ENCODE results near the gene GIT2.

Gene GIT2

GRCh38 chr12:109958374-109958773 is 37.8 kb downstream of the GIT2 start:
- Histone ChIP-seq H3K36me3 (ENCODE audit: control insufficient read depth, insufficient read depth, low read length) (peaks cover 30% of the 10 kb centered on the region), H3K9ac (ENCODE audit: low read length) (no peak overlapping the region), H3K4me3 (ENCODE audit: low read depth, low read length) (no peak overlapping the region), H3K27me3 (ENCODE audit: control insufficient read depth, insufficient read depth, low read length) (no peaks in the 10 kb centered on the region), H3K9me3 (ENCODE audit: control insufficient read depth, insufficient read depth, low read depth, low read length) (no peaks in the 10 kb centered on the region), H3K27ac (ENCODE audit: low read depth, low read length) (no peak overlapping the region), H3K4me1 (ENCODE audit: control insufficient read depth, insufficient read depth, low read length) (no peaks in the 10 kb centered on the region)

GRCh38 chr12:109953656-109954055 is 42.5 kb downstream of the GIT2 start:
- Histone ChIP-seq H3K4me3 (ENCODE audit: low read depth, low read length) (no peak overlapping the region), H3K27ac (ENCODE audit: low read depth, low read length) (no peak overlapping the region), H3K27me3 (ENCODE audit: control insufficient read depth, insufficient read depth, low read length) (no peaks in the 10 kb centered on the region), H3K36me3 (ENCODE audit: control insufficient read depth, insufficient read depth, low read length) (peaks cover 51% of the 10 kb centered on the region), H3K9ac (ENCODE audit: low read length) (no peak overlapping the region), H3K4me1 (ENCODE audit: control insufficient read depth, insufficient read depth, low read length) (peaks cover 6% of the 10 kb centered on the region; the same call in 1 of the 2 replicates), H3K9me3 (ENCODE audit: control insufficient read depth, insufficient read depth, low read depth, low read length) (no peaks in the 10 kb centered on the region)

GRCh38 chr12:109952873-109953272 is 43.3 kb downstream of the GIT2 start:
- Histone ChIP-seq H3K9ac (ENCODE audit: low read length) (no peak overlapping the region), H3K36me3 (ENCODE audit: control insufficient read depth, insufficient read depth, low read length) (peaks cover 55% of the 10 kb centered on the region)

GRCh38 chr12:109952160-109952858 is 43.9 kb downstream of the GIT2 start:
- Histone ChIP-seq H3K27ac (ENCODE audit: low read depth, low read length) (no peak overlapping the region), H3K4me3 (ENCODE audit: low read depth, low read length) (no peak overlapping the region), H3K9ac (ENCODE audit: low read length) (no peak overlapping the region), H3K27me3 (ENCODE audit: control insufficient read depth, insufficient read depth, low read length) (no peaks in the 10 kb centered on the region), H3K4me1 (ENCODE audit: control insufficient read depth, insufficient read depth, low read length) (peaks cover 6% of the 10 kb centered on the region; the same call in 1 of the 2 replicates), H3K9me3 (ENCODE audit: control insufficient read depth, insufficient read depth, low read depth, low read length) (no peaks in the 10 kb centered on the region), H3K36me3 (ENCODE audit: control insufficient read depth, insufficient read depth, low read length) (peaks cover 55% of the 10 kb centered on the region)

More at GRCh38 chr12:109952873-109953272, 43.3 kb downstream of the GIT2 start:
- peaks cover 6% of the 10 kb centered on the region; the same call in 1 of the 2 replicates for H3K4me1 ChIP-seq (ENCODE audit: control insufficient read depth, insufficient read depth, low read length)
- H3K4me3 ChIP-seq (ENCODE audit: low read depth, low read length) = no peak overlapping the region
- H3K27me3 ChIP-seq (ENCODE audit: control insufficient read depth, insufficient read depth, low read length) = no peaks in the 10 kb centered on the region
- H3K27ac ChIP-seq (ENCODE audit: low read depth, low read length) = no peak overlapping the region
- H3K9me3 ChIP-seq (ENCODE audit: control insufficient read depth, insufficient read depth, low read depth, low read length) = no peaks in the 10 kb centered on the region

GRCh38 chr12:109951751-109952150 is 44.4 kb downstream of the GIT2 start:
- H3K4me3 ChIP-seq (ENCODE audit: low read depth, low read length) = no peak overlapping the region
- H3K27ac ChIP-seq (ENCODE audit: low read depth, low read length) = no peak overlapping the region
- peaks cover 52% of the 10 kb centered on the region for H3K36me3 ChIP-seq (ENCODE audit: control insufficient read depth, insufficient read depth, low read length)
- H3K9ac ChIP-seq (ENCODE audit: low read length) = no peak overlapping the region
- H3K4me1 ChIP-seq (ENCODE audit: control insufficient read depth, insufficient read depth, low read length) = peaks cover 9% of the 10 kb centered on the region
- no peaks in the 10 kb centered on the region for H3K27me3 ChIP-seq (ENCODE audit: control insufficient read depth, insufficient read depth, low read length)
- no peaks in the 10 kb centered on the region for H3K9me3 ChIP-seq (ENCODE audit: control insufficient read depth, insufficient read depth, low read depth, low read length)

- no peaks in the 10 kb centered on the region for H3K27me3 ChIP-seq (ENCODE audit: control insufficient read depth, insufficient read depth, low read length)
- peaks cover 15% of the 10 kb centered on the region for H3K4me1 ChIP-seq (ENCODE audit: control insufficient read depth, insufficient read depth, low read length)
- no peak overlapping the region for H3K4me3 ChIP-seq (ENCODE audit: low read depth, low read length)
- H3K27ac ChIP-seq (ENCODE audit: low read depth, low read length) = no peak overlapping the region
- H3K9ac ChIP-seq (ENCODE audit: low read length) = no peak overlapping the region
- peaks cover 48% of the 10 kb centered on the region for H3K36me3 ChIP-seq (ENCODE audit: control insufficient read depth, insufficient read depth, low read length)
- no peaks in the 10 kb centered on the region for H3K9me3 ChIP-seq (ENCODE audit: control insufficient read depth, insufficient read depth, low read depth, low read length)
These were observed 45.0 kb downstream of the GIT2 start for GRCh38 chr12:109951136-109951535.

GRCh38 chr12:109950625-109951024 is 45.5 kb downstream of the GIT2 start:
- H3K27me3 ChIP-seq (ENCODE audit: control insufficient read depth, insufficient read depth, low read length) = no peaks in the 10 kb centered on the region
- no peak overlapping the region for H3K27ac ChIP-seq (ENCODE audit: low read depth, low read length)
- H3K4me3 ChIP-seq (ENCODE audit: low read depth, low read length) = no peak overlapping the region
- H3K9ac ChIP-seq (ENCODE audit: low read length) = no peak overlapping the region
- peaks cover 48% of the 10 kb centered on the region for H3K36me3 ChIP-seq (ENCODE audit: control insufficient read depth, insufficient read depth, low read length)
- peaks cover 16% of the 10 kb centered on the region for H3K4me1 ChIP-seq (ENCODE audit: control insufficient read depth, insufficient read depth, low read length)
- H3K9me3 ChIP-seq (ENCODE audit: control insufficient read depth, insufficient read depth, low read depth, low read length) = no peaks in the 10 kb centered on the region

GRCh38 chr12:109949089-109949488 is 47.1 kb downstream of the GIT2 start:
- no peaks in the 10 kb centered on the region for H3K9me3 ChIP-seq (ENCODE audit: control insufficient read depth, insufficient read depth, low read depth, low read length)
- H3K36me3 ChIP-seq (ENCODE audit: control insufficient read depth, insufficient read depth, low read length) = peaks cover 44% of the 10 kb centered on the region
- H3K27me3 ChIP-seq (ENCODE audit: control insufficient read depth, insufficient read depth, low read length) = no peaks in the 10 kb centered on the region
- H3K9ac ChIP-seq (ENCODE audit: low read length) = no peak overlapping the region
- peaks cover 28% of the 10 kb centered on the region for H3K4me1 ChIP-seq (ENCODE audit: control insufficient read depth, insufficient read depth, low read length)
- no peak overlapping the region for H3K27ac ChIP-seq (ENCODE audit: low read depth, low read length)
- H3K4me3 ChIP-seq (ENCODE audit: low read depth, low read length) = no peak overlapping the region

GRCh38 chr12:109948368-109948767 is 47.8 kb downstream of the GIT2 start:
- no peak overlapping the region for H3K27ac ChIP-seq (ENCODE audit: low read depth, low read length)
- H3K36me3 ChIP-seq (ENCODE audit: control insufficient read depth, insufficient read depth, low read length) = peaks cover 39% of the 10 kb centered on the region
- peaks cover 28% of the 10 kb centered on the region for H3K4me1 ChIP-seq (ENCODE audit: control insufficient read depth, insufficient read depth, low read length)
- no peaks in the 10 kb centered on the region for H3K27me3 ChIP-seq (ENCODE audit: control insufficient read depth, insufficient read depth, low read length)
- H3K9me3 ChIP-seq (ENCODE audit: control insufficient read depth, insufficient read depth, low read depth, low read length) = no peaks in the 10 kb centered on the region
- H3K4me3 ChIP-seq (ENCODE audit: low read depth, low read length) = no peak overlapping the region
- H3K9ac ChIP-seq (ENCODE audit: low read length) = no peak overlapping the region

- peaks cover 28% of the 10 kb centered on the region for H3K4me1 ChIP-seq (ENCODE audit: control insufficient read depth, insufficient read depth, low read length)
These were observed 48.6 kb downstream of the GIT2 start for GRCh38 chr12:109947521-109947920.

GRCh38 chr12:109946913-109947312 is 49.3 kb downstream of the GIT2 start:
- H3K9ac ChIP-seq (ENCODE audit: low read length) = no peak overlapping the region
- no peaks in the 10 kb centered on the region for H3K9me3 ChIP-seq (ENCODE audit: control insufficient read depth, insufficient read depth, low read depth, low read length)
- no peak overlapping the region for H3K4me3 ChIP-seq (ENCODE audit: low read depth, low read length)
- peaks cover 28% of the 10 kb centered on the region for H3K4me1 ChIP-seq (ENCODE audit: control insufficient read depth, insufficient read depth, low read length)
- H3K27ac ChIP-seq (ENCODE audit: low read depth, low read length) = no peak overlapping the region
- no peaks in the 10 kb centered on the region for H3K27me3 ChIP-seq (ENCODE audit: control insufficient read depth, insufficient read depth, low read length)
- peaks cover 25% of the 10 kb centered on the region for H3K36me3 ChIP-seq (ENCODE audit: control insufficient read depth, insufficient read depth, low read length)

More at GRCh38 chr12:109947521-109947920, 48.6 kb downstream of the GIT2 start:
- H3K27ac ChIP-seq (ENCODE audit: low read depth, low read length) = no peak overlapping the region
- H3K9me3 ChIP-seq (ENCODE audit: control insufficient read depth, insufficient read depth, low read depth, low read length) = no peaks in the 10 kb centered on the region
- H3K9ac ChIP-seq (ENCODE audit: low read length) = no peak overlapping the region
- no peaks in the 10 kb centered on the region for H3K27me3 ChIP-seq (ENCODE audit: control insufficient read depth, insufficient read depth, low read length)
- peaks cover 31% of the 10 kb centered on the region for H3K36me3 ChIP-seq (ENCODE audit: control insufficient read depth, insufficient read depth, low read length)
- no peak overlapping the region for H3K4me3 ChIP-seq (ENCODE audit: low read depth, low read length)

Data from HUES6 (cell line).